A549 (cell line): ENCODE measurements around the gene ZNF700. TPM values are rescaled to one million over a fixed set of nuclear protein-coding genes. Genes with fewer than 3 reads are reported as not detected.
"Not testable (repeated sequence)": the region's sequence is repeated elsewhere in the genome, so short reads cannot be mapped to it uniquely, and the experiment has no call there.

Experiments
- ATAC-seq, 2 experiments: fragments of 200-7000 bp in 1 of 2; fragments of >200 bp in 1 of 2; cut with Nextera tagmentation in 1 of 2; cut with Tn5 transposase in 1 of 2; 3 replicates each; pipeline versions ENCODE4 v1.8.0 to v1.9.1; 2018 to 2020; ENCODE audit warnings: mild to moderate bottlenecking in 1 of 2, moderate library complexity in 1 of 2
- CTCF ChIA-PET: fragments of 300-600 bp; sonication (Branson Sonifier 250); formaldehyde crosslinking; extraction: SDS; loops from one replicate; lab custom pipeline; 2021; ENCODE audit warnings: antibody characterized with exemption, inconsistent platforms; lab: Yijun Ruan, JAX
- POLR2A ChIA-PET: fragments of 350-600 bp; formaldehyde crosslinking; extraction: SDS; loops from one replicate; lab custom pipeline; 2021; ENCODE audit warnings: antibody characterized with exemption, inconsistent platforms; lab: Yijun Ruan, JAX
- DNase-seq, 2 experiments: peaks; one replicate each; pipeline versions ENCODE4 v3.0.0 to v3.0.0-alpha.2; 2011 to 2016; ENCODE audit warnings: low read depth in 1 of 2, low spot score in 1 of 2
- FAIRE-seq: peaks from 2 replicates; lab custom pipeline; 2011; peaks lifted over from hg19 to GRCh38; lab: Jason Lieb, UNC
- H3K27ac ChIP-seq, 2 experiments: fragments of >200 bp; sonication (Bioruptor Twin); formaldehyde crosslinking; 3 replicates each; pipeline ENCODE4 v1.5.1; 2016 to 2017
- H3K4me1 ChIP-seq: fragments of >200 bp; sonication (Bioruptor Twin); formaldehyde crosslinking; 3 replicates; pipeline ENCODE4 v1.6.1; 2016
- H3K4me2 ChIP-seq: fragments of >200 bp; sonication (Bioruptor Twin); formaldehyde crosslinking; 3 replicates; pipeline ENCODE4 v1.6.1; 2016
- H3K4me3 ChIP-seq: fragments of >200 bp; sonication (Bioruptor Twin); formaldehyde crosslinking; 3 replicates; pipeline ENCODE4 v1.5.1; 2016
- H3K9me3 ChIP-seq: fragments of >200 bp; sonication (Bioruptor Twin); formaldehyde crosslinking; 3 replicates; pipeline ENCODE4 v1.6.1; 2016
- CHD2 ChIP-seq: fragments of 150-350 bp; IDR thresholded peaks from 2 replicates; pipeline ENCODE4 v1.6.1; 2014; ENCODE audit warnings: low read length; ENCODE audit not compliant: partially characterized antibody
- FOXS1 ChIP-seq: fragments of 250-450 bp; sonication (Bioruptor Pico); IDR thresholded peaks from 2 replicates; pipeline ENCODE4 v1.5.0; 2020; ENCODE audit warnings: mild to moderate bottlenecking, moderate library complexity
- HOXA7 ChIP-seq: fragments of 250-450 bp; sonication (Bioruptor Pico); IDR thresholded peaks from 2 replicates; pipeline ENCODE4 v1.5.0; 2020; ENCODE audit warnings: mild to moderate bottlenecking, moderate library complexity
- HOXB13 ChIP-seq: fragments of 250-450 bp; sonication (Bioruptor Pico); IDR thresholded peaks from 2 replicates; pipeline ENCODE4 v1.5.0; 2020; ENCODE audit warnings: low read depth, mild to moderate bottlenecking, moderate library complexity
- HOXB5 ChIP-seq: fragments of 250-450 bp; sonication (Bioruptor Pico); IDR thresholded peaks from 2 replicates; pipeline ENCODE4 v1.5.0; 2020; ENCODE audit warnings: mild to moderate bottlenecking, moderate library complexity
- MAFK ChIP-seq: fragments of 450-650 bp; IDR thresholded peaks from 2 replicates; pipeline ENCODE4 v1.6.1; 2014; ENCODE audit not compliant: partially characterized antibody
- NPAS2 ChIP-seq: fragments of 250-450 bp; sonication (Bioruptor Pico); IDR thresholded peaks from 2 replicates; pipeline ENCODE4 v1.8.0; 2022; ENCODE audit warnings: mild to moderate bottlenecking, moderate library complexity, borderline replicate concordance
- NR3C1 ChIP-seq: fragments of >200 bp; sonication (Bioruptor Twin); formaldehyde crosslinking; IDR thresholded peaks from 3 replicates; pipeline ENCODE4 v1.6.1; 2017
- PHF8 ChIP-seq: fragments of 200-600 bp; sonication (generic); IDR thresholded peaks from 2 replicates; pipeline ENCODE4 v1.6.1; 2016; ENCODE audit warnings: low read depth, mild to moderate bottlenecking, antibody characterized with exemption, moderate library complexity, borderline replicate concordance
- POLR2A ChIP-seq: IDR thresholded peaks from 2 replicates; pipeline ENCODE4 v1.6.1; 2012; ENCODE audit warnings: mild to moderate bottlenecking, low read length
- POLR2AphosphoS2 ChIP-seq: conservative IDR thresholded peaks from 2 replicates; pipeline ENCODE4 v1.6.1; 2012; ENCODE audit warnings: low read length, improper control_type of control experiment, inconsistent platforms
- RAD21 ChIP-seq, 2 experiments: fragments of >200 bp in 1 of 2; sonication (Bioruptor Twin) in 1 of 2; formaldehyde crosslinking in 1 of 2; IDR thresholded peaks in 1 of 2; conservative IDR thresholded peaks in 1 of 2; 2 replicates in 1 of 2; 3 replicates in 1 of 2; pipeline ENCODE4 v1.6.1; 2012 to 2018; ENCODE audit warnings: inconsistent platforms in 1 of 2
- RARB ChIP-seq: fragments of 250-450 bp; sonication (Bioruptor Pico); IDR thresholded peaks from 2 replicates; pipeline ENCODE4 v1.8.0; 2021; ENCODE audit warnings: mild to moderate bottlenecking, moderate library complexity
- SREBF2 ChIP-seq: fragments of 450-650 bp; IDR thresholded peaks from 2 replicates; pipeline ENCODE4 v1.6.1; 2014; ENCODE audit warnings: mild to moderate bottlenecking, moderate library complexity
- TP53 ChIP-seq: fragments of 250-450 bp; sonication (Bioruptor Pico); IDR thresholded peaks from 2 replicates; pipeline ENCODE4 v1.5.0; 2021; ENCODE audit warnings: mild to moderate bottlenecking, moderate library complexity
- WGBS: methylation state at CpG from one replicate; pipeline ENCODE4 v1.1.6; 2017; ENCODE audit errors: missing lambda C conversion rate; 5-methylcytosine and 5-hydroxymethylcytosine counted together
- polyA plus RNA-seq, 4 experiments: library from polyadenylated mRNA; depleted of rRNA in 3 of 4; stranded (reverse); fragments of >200 nt; fragmentation: RNase III in 1 of 4; extraction: RNeasy Plus Mini Kit Qiagen cat#74134 plus additional on column Dnase treatment in 1 of 4; gene quantifications; 2 replicates in 3 of 4; 3 replicates in 1 of 4; pipeline ENCODE4 v1.2.3, GENCODE V29; 2011 to 2017
- TF ChIP-seq, protein P1 (sequence below): fragments of >200 bp; sonication (Bioruptor Twin); formaldehyde crosslinking; IDR thresholded peaks from 3 replicates; pipeline ENCODE4 v1.5.1; 2016
- TF ChIP-seq, protein P2 (sequence below): fragments of 250-450 bp; sonication (Bioruptor Pico); IDR thresholded peaks from 2 replicates; pipeline ENCODE4 v1.5.0; 2021; ENCODE audit warnings: mild to moderate bottlenecking, moderate library complexity, borderline replicate concordance
- TF ChIP-seq, protein P3 (sequence below): fragments of 150-350 bp; IDR thresholded peaks from 2 replicates; pipeline ENCODE4 v1.6.1; 2014; ENCODE audit warnings: low read depth, mild to moderate bottlenecking, low read length
- TF ChIP-seq, protein P4 (sequence below): fragments of 450-650 bp; IDR thresholded peaks from 2 replicates; pipeline ENCODE4 v1.6.1; 2014; ENCODE audit warnings: antibody characterized with exemption
- TF ChIP-seq, protein P5 (sequence below): IDR thresholded peaks from 2 replicates; pipeline ENCODE4 v1.6.1; 2012

Gene ZNF700
- polyA plus RNA-seq, 2 of the 4 experiments (the other 2 are of a cell fraction) = 0.30 to 0.43 TPM

DNA sequence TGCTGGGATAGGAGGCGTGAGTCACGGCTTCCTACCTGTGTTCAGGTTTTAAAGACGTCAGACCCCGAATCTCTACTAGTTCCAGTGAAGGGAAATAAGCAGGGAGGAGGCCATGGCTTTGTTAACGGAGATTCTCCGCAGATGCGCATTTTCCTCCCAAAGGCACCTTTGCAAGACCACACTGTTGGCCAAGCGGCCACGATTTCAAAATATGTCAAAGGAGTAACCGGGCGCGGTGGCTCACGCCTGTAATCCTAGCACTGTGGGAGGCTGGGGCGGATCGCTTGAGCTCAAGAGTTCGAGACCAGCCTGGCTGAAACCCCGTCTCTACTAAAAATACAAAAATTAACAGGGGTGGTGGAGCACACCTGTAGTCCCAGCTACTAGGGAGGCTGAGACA lies 61.8 kb downstream of the ZNF700 start:
- no peaks in the 10 kb centered on the region for H3K4me1 ChIP-seq
- no peak overlapping the region for H3K4me3 ChIP-seq
- TF ChIP-seq MAFK (no peak), TP53 (CRISPR knock-in tag) (no peak), NR3C1 (no peak), HOXB13 (no peak)
- TF ChIP-seq, protein P1, sequence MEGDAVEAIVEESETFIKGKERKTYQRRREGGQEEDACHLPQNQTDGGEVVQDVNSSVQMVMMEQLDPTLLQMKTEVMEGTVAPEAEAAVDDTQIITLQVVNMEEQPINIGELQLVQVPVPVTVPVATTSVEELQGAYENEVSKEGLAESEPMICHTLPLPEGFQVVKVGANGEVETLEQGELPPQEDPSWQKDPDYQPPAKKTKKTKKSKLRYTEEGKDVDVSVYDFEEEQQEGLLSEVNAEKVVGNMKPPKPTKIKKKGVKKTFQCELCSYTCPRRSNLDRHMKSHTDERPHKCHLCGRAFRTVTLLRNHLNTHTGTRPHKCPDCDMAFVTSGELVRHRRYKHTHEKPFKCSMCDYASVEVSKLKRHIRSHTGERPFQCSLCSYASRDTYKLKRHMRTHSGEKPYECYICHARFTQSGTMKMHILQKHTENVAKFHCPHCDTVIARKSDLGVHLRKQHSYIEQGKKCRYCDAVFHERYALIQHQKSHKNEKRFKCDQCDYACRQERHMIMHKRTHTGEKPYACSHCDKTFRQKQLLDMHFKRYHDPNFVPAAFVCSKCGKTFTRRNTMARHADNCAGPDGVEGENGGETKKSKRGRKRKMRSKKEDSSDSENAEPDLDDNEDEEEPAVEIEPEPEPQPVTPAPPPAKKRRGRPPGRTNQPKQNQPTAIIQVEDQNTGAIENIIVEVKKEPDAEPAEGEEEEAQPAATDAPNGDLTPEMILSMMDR = no peak
- TF ChIP-seq, protein P2, sequence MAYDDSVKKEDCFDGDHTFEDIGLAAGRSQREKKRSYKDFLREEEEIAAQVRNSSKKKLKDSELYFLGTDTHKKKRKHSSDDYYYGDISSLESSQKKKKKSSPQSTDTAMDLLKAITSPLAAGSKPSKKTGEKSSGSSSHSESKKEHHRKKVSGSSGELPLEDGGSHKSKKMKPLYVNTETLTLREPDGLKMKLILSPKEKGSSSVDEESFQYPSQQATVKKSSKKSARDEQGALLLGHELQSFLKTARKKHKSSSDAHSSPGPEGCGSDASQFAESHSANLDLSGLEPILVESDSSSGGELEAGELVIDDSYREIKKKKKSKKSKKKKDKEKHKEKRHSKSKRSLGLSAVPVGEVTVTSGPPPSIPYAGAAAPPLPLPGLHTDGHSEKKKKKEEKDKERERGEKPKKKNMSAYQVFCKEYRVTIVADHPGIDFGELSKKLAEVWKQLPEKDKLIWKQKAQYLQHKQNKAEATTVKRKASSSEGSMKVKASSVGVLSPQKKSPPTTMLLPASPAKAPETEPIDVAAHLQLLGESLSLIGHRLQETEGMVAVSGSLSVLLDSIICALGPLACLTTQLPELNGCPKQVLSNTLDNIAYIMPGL = no peak
- ChIA-PET POLR2A (no interaction called here), CTCF (interaction anchor here (0.6 kb wide), 1 partner anchor 13 kb away, joined by 4 read pairs; no protein-coding TSS in a partner anchor)
- no peak overlapping the region for H3K4me2 ChIP-seq
- H3K9me3 ChIP-seq = peaks cover 4% of the 10 kb centered on the region; the same call in 1 of the 3 replicates
- WGBS = 52% methylated on average over 17 of the region's 17 CpGs
- DNase-seq (no peak), ATAC-seq (no peak), FAIRE-seq (no peak)
- H3K27ac ChIP-seq = no peak overlapping the region

DNA sequence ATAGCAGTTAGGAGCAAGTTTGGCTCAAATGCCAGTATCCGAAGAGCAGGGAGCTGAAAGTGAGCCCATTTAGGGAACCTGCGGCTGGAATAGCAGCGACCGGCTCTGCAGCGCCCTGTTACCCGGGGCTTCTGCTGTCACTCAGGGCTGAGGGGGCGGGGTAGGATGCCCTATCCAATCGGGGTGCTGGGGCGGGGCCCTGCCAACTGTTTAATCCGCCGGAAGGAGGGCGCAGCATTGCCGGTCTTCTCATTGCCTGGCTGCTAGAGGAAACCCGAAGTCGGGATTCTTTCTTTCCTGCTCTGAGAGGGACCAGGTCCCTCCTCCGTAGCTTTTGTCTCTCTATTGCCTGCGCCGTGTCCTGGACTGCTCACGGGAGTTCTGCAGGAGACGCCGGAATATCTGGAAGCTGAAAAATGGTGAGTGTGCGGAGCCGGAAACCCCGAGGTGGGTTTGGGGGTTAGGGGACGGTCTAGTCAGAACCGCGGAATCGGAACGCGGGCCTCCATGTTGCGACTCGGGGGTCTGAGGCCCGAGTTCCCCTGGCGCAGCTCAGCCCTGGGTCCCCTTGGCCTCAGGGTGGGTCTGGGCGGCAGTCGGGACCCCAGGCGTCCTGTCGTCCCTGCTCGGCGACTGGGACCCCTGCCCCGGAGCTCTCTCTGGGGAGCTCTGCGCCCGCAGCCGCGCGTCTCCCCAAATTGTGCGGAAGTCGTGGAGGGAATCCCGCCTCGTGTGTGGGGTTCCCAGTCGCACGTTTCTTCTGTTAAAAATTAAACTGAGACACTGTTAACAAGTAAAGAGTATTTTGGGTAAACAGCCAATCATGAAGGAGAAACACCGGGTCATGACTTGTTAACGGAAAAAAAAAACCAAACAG lies 62.7 kb downstream of the ZNF700 start:
- H3K4me3 ChIP-seq = no peak overlapping the region
- no peak for FAIRE-seq
- POLR2A ChIA-PET = no interaction called here
- no peak for TF ChIP-seq FOXS1 (CRISPR knock-in tag)
- TF ChIP-seq, protein P3, sequence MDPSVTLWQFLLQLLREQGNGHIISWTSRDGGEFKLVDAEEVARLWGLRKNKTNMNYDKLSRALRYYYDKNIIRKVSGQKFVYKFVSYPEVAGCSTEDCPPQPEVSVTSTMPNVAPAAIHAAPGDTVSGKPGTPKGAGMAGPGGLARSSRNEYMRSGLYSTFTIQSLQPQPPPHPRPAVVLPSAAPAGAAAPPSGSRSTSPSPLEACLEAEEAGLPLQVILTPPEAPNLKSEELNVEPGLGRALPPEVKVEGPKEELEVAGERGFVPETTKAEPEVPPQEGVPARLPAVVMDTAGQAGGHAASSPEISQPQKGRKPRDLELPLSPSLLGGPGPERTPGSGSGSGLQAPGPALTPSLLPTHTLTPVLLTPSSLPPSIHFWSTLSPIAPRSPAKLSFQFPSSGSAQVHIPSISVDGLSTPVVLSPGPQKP = no peak
- TF ChIP-seq TP53 (CRISPR knock-in tag) = no peak
- no peak for TF ChIP-seq RARB
- TF ChIP-seq, protein P4, sequence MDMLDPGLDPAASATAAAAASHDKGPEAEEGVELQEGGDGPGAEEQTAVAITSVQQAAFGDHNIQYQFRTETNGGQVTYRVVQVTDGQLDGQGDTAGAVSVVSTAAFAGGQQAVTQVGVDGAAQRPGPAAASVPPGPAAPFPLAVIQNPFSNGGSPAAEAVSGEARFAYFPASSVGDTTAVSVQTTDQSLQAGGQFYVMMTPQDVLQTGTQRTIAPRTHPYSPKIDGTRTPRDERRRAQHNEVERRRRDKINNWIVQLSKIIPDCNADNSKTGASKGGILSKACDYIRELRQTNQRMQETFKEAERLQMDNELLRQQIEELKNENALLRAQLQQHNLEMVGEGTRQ = no peak
- no peak for TF ChIP-seq POLR2AphosphoS2
- no peak for TF ChIP-seq POLR2A
- TF ChIP-seq PHF8 = no peak
- TF ChIP-seq SREBF2 = no peak
- TF ChIP-seq, protein P5, sequence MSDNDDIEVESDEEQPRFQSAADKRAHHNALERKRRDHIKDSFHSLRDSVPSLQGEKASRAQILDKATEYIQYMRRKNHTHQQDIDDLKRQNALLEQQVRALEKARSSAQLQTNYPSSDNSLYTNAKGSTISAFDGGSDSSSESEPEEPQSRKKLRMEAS = no peak
- no peak for TF ChIP-seq RAD21 (conservative IDR thresholded peaks at IDR 0.05 in 1 of 2, IDR thresholded peaks at IDR 0.05 in 1 of 2)
- TF ChIP-seq, all 56 proteins: peak for 0
- H3K4me2 ChIP-seq = no peak overlapping the region
- 44% methylated on average over 27 of the region's 54 CpGs for WGBS
- DNase-seq (no peak), ATAC-seq (no peak)
- no peaks in the 10 kb centered on the region; the same call in 2 of the 3 replicates for H3K9me3 ChIP-seq
- CTCF ChIA-PET = no interaction called here
- H3K4me1 ChIP-seq = no peaks in the 10 kb centered on the region
- H3K27ac ChIP-seq = no peak overlapping the region

DNA sequence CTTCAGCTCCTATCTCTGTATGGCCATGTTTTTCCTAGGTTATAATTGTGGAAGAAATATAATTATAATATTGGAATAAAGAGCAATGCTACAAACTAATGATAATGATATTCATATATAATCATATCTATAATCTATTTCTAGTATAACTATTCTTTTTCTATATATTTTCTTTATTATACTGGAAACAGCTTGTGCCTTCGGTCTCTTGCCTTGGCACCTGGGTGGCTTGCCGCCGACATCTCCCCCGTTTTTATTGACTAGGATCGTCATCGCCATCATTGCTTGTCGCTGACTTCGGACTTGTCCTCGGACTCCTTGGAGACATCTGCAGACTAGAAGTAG lies 64.2 kb downstream of the ZNF700 start:
- DNase-seq (no peak), ATAC-seq (no peak), FAIRE-seq (no peak)
- TF ChIP-seq NPAS2 (no peak), HOXA7 (CRISPR knock-in tag) (no peak), CHD2 (no peak), HOXB13 (no peak), HOXB5 (no peak), RAD21 (conservative IDR thresholded peaks at IDR 0.05 in 1 of 2, IDR thresholded peaks at IDR 0.05 in 1 of 2) (no peak)
- TF ChIP-seq, protein P5 = no peak
- no peaks in the 10 kb centered on the region for H3K4me1 ChIP-seq
- WGBS = 39% methylated on average over 9 of the region's 9 CpGs
- H3K9me3 ChIP-seq = no peaks in the 10 kb centered on the region
- H3K4me3 ChIP-seq = no peak overlapping the region
- ChIA-PET POLR2A (no interaction called here), CTCF (no interaction called here)
- no peak overlapping the region for H3K27ac ChIP-seq
- H3K4me2 ChIP-seq = no peak overlapping the region

DNA sequence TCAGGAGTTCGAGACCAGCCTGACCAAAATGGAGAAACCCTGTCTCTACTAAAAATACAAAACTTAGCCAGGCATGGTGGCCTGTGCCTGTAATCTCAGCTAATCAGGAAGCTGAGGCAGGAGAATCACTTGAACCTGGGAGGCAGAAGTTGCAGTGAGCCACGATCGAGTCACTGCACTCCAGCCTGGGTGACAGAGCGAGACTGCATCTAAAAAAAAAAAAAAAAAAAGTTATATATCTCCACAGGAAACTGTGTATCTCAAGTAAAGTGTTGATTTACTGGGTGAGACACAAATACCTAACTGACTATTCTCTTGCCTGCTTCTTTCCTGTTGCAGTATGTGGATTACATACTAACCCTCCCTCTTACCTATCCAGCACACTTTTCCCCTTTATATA lies 67.0 kb downstream of the ZNF700 start:
- 0% methylated on average over 4 of the region's 4 CpGs for WGBS
- H3K4me2 ChIP-seq, H3K4me3 ChIP-seq, ATAC-seq, FAIRE-seq, CTCF ChIA-PET, H3K27ac ChIP-seq, H3K4me1 ChIP-seq, DNase-seq, POLR2A ChIA-PET, H3K9me3 ChIP-seq: not testable (repeated sequence)
